NCI-H187 treated with DMSO at 0.1 percent for 48 hours (cell line): Measurements from ENCODE around the gene IRF5.
"Not testable (repeated sequence)": the region's sequence is repeated elsewhere in the genome, so short reads cannot be mapped to it uniquely, and the experiment has no call there.

ENCODE experiments used
- DNase-seq: peaks from one replicate; lab custom pipeline; 2025; lab: John Stamatoyannopoulos, UW

The IRF5 gene

GRCh38 chr7:128906001-128906765 lies 31.5 kb upstream of the IRF5 start:
- no peak for DNase-seq

GRCh38 chr7:128906766-128907559 lies 30.8 kb upstream of the IRF5 start:
- no peak for DNase-seq

GRCh38 chr7:128908750-128909624 lies 28.7 kb upstream of the IRF5 start:
- DNase-seq = no peak

- no peak for DNase-seq
These were observed 27.8 kb upstream of the IRF5 start for GRCh38 chr7:128909625-128910568.

GRCh38 chr7:128910569-128910945 lies 27.2 kb upstream of the IRF5 start, which contains the start of gene KCP:
KCP (minus strand) TSS chr7:128910709; CDS start chr7:128910676, 33 bp downstream.
- DNase-seq = no peak

- DNase-seq = no peak
These were observed 26.2 kb upstream of the IRF5 start for GRCh38 chr7:128911423-128912031.

GRCh38 chr7:128912281-128912680 lies 25.4 kb upstream of the IRF5 start:
- DNase-seq = no peak

- DNase-seq = not testable (repeated sequence)
These were observed 24.8 kb upstream of the IRF5 start for GRCh38 chr7:128912709-128913495.

- no peak for DNase-seq
These were observed 23.7 kb upstream of the IRF5 start for GRCh38 chr7:128913870-128914565.

- DNase-seq = no peak
These were observed 23.1 kb upstream of the IRF5 start for GRCh38 chr7:128914566-128915151.

GRCh38 chr7:128915271-128915819 lies 22.4 kb upstream of the IRF5 start:
- DNase-seq = no peak

GRCh38 chr7:128915841-128916642 lies 21.7 kb upstream of the IRF5 start:
- no peak for DNase-seq

- DNase-seq = no peak
These were observed 21.1 kb upstream of the IRF5 start for GRCh38 chr7:128916643-128916915.

GRCh38 chr7:128917122-128917521 lies 20.6 kb upstream of the IRF5 start:
- no peak for DNase-seq

- no peak for DNase-seq
These were observed 19.6 kb upstream of the IRF5 start for GRCh38 chr7:128918016-128918665.

GRCh38 chr7:128919241-128919640 lies 18.5 kb upstream of the IRF5 start:
- no peak for DNase-seq
